CD4-positive, alpha-beta T cell (primary cell): Measurements from ENCODE around the gene POLRMT. TPM values are rescaled to one million over a fixed set of nuclear protein-coding genes. Genes with fewer than 3 reads are reported as not detected.

Source experiments
- ATAC-seq: fragments of 200-7000 bp; cut with Tn5 transposase; one replicate; pipeline ENCODE4 v1.10.0; 2022; ENCODE audit warnings: mild to moderate bottlenecking; ENCODE audit not compliant: poor library complexity
- CTCF ChIA-PET: fragments of 350-600 bp; sonication (Branson Sonifier 250); formaldehyde crosslinking; loops from one replicate; lab custom pipeline; 2021; ENCODE audit warnings: antibody characterized with exemption, inconsistent platforms; lab: Charles Lee
- POLR2A ChIA-PET: fragments of 350-600 bp; sonication (Branson Sonifier 250); formaldehyde crosslinking; loops from one replicate; lab custom pipeline; 2021; ENCODE audit warnings: antibody characterized with exemption, inconsistent platforms; lab: Charles Lee
- DNase-seq, 14 experiments: peaks; one replicate each; pipeline ENCODE4 v3.0.0-alpha.2; 2013 to 2020; ENCODE audit warnings: mixed read lengths in 2 of 14
- H3K27ac ChIP-seq, 2 donors: one replicate each; pipeline versions ENCODE4 v1.5.1 to v1.7.0; 2013; ENCODE audit warnings: low read length in 2 of 2, low read depth in 1 of 2, mild to moderate bottlenecking in 1 of 2
- H3K27me3 ChIP-seq, 2 experiments: 1 replicate in 1 of 2; 2 replicates in 1 of 2; pipeline versions ENCODE4 v1.6.1 to v1.7.0; 2013; ENCODE audit warnings: low read length in 2 of 2, control low read depth in 1 of 2, mild to moderate bottlenecking in 1 of 2, moderate library complexity in 1 of 2; ENCODE audit not compliant: insufficient read depth in 2 of 2, control insufficient read depth in 1 of 2
- H3K36me3 ChIP-seq: one replicate; pipeline ENCODE4 v1.6.1; 2013; ENCODE audit warnings: low read length, control low read depth; ENCODE audit not compliant: insufficient read depth
- H3K4me1 ChIP-seq: one replicate; pipeline ENCODE4 v1.6.1; 2013; ENCODE audit warnings: low read length, control low read depth; ENCODE audit not compliant: insufficient read depth
- H3K4me3 ChIP-seq: one replicate; pipeline ENCODE4 v1.5.1; 2013; ENCODE audit warnings: mild to moderate bottlenecking, low read length, moderate library complexity
- H3K9me3 ChIP-seq, 2 experiments: 1 replicate in 1 of 2; 2 replicates in 1 of 2; pipeline versions ENCODE4 v1.6.1 to v1.7.0; 2013; ENCODE audit warnings: low read length in 2 of 2, mild to moderate bottlenecking in 2 of 2, control low read depth in 1 of 2, moderate library complexity in 1 of 2; ENCODE audit not compliant: control insufficient read depth in 1 of 2, insufficient read depth in 1 of 2
- H3K27ac Mint-ChIP-seq: one replicate; pipeline ENCODE4 v1.8.0; 2020; ENCODE audit warnings: mixed read lengths
- H3K27me3 Mint-ChIP-seq: one replicate; pipeline ENCODE4 v1.8.0; 2021; ENCODE audit warnings: mixed read lengths
- H3K36me3 Mint-ChIP-seq: one replicate; pipeline ENCODE4 v1.8.0; 2021; ENCODE audit warnings: low read depth, mixed read lengths
- H3K4me1 Mint-ChIP-seq: one replicate; pipeline ENCODE4 v1.8.0; 2021; ENCODE audit warnings: low read depth, mixed read lengths
- H3K4me3 Mint-ChIP-seq: one replicate; pipeline ENCODE4 v1.8.0; 2020; ENCODE audit warnings: mild to moderate bottlenecking, mixed read lengths
- H3K9me3 Mint-ChIP-seq: one replicate; pipeline ENCODE4 v1.8.0; 2020; ENCODE audit warnings: mixed read lengths
- CTCF ChIP-seq: fragments of 200-600 bp; IDR thresholded peaks from one replicate; pipeline ENCODE4 v1.8.0; 2022; ENCODE audit warnings: antibody characterized with exemption, mild to moderate bottlenecking
- intact Hi-C, 2 experiments: fragments of 100-400 bp; cut with DNase I in 1 of 2; cut with micrococcal nuclease in 1 of 2; formaldehyde crosslinking; loops; one replicate each; pipeline versions ENCODE4 v1.15.1 to v1.9.0; 2023 to 2025; cut with DNase I, micrococcal nuclease
- polyA plus RNA-seq, 2 donors: library from polyadenylated mRNA; unstranded; fragments of 120-200 nt; gene quantifications; one replicate each; pipeline ENCODE4 v1.2.1, GENCODE V29; 2013
- total RNA-seq, 174 experiments: library from RNA in 2 of 174; stranded (reverse) in 2 of 174; gene quantifications; one replicate each; pipeline ENCODE4 v1.2.3 and lab custom pipeline; 2021 to 2026

Gene POLRMT
- total RNA-seq (10 to 100 TPM; 54.4 to 56.2 TPM), total RNA-seq (lab: John Stamatoyannopoulos, UW) (40.8 to 132 (median 90.3) reads per million in 172 experiments)
- polyA plus RNA-seq (2013, experiment 1 of 2) = 45.8 TPM
- polyA plus RNA-seq (2013, experiment 2 of 2) = 52.8 TPM

GRCh38 chr19:633068-633785 is at the start of gene POLRMT:
TSS of gene POLRMT (minus strand) at chr19:633537. CDS start at chr19:633512, 25 bp downstream.
- H3K4me3 ChIP-seq = peak within 1 kb of the TSS; percentile 90
- H3K4me1 Mint-ChIP-seq = peaks cover 35% of the 10 kb centered on the region
- ChIA-PET POLR2A (interaction anchor here (0.8 to 1.8 kb wide), 7 partner anchors 28 to 144 kb away, joined by 3 to 16 read pairs (median 4); partner anchors contain the start of gene RNF126), CTCF (interaction anchor here (1.0 kb wide), 1 partner anchor 27 kb away, joined by 3 read pairs; no protein-coding TSS in a partner anchor)
- no peak for TF ChIP-seq CTCF
- DNase-seq = peak; percentile 90 to 99 (median 95)
- intact Hi-C loops = loop anchor here (1.0 to 5.0 kb wide), 3 partner anchors 22 to 61 kb away; partner anchors contain the start of gene BSG (in 1 of the 2)
- peak; percentile 97 for ATAC-seq
- peaks cover 29% of the 10 kb centered on the region for H3K36me3 ChIP-seq
- H3K9me3 ChIP-seq = peaks cover 0 to 2% of the 10 kb centered on the region in 2 experiments
- peak within 1 kb of the TSS; percentile 52 to 67 for H3K27ac ChIP-seq
- H3K27ac Mint-ChIP-seq = peak within 1 kb of the TSS; percentile 85
- no peaks in the 10 kb centered on the region for H3K9me3 Mint-ChIP-seq
- H3K27me3 ChIP-seq = no peaks in the 10 kb centered on the region
- peak within 1 kb of the TSS; percentile 98 for H3K4me3 Mint-ChIP-seq
- H3K4me1 ChIP-seq = peaks cover 42% of the 10 kb centered on the region
- H3K27me3 Mint-ChIP-seq = no peaks in the 10 kb centered on the region
- peaks cover 33% of the 10 kb centered on the region for H3K36me3 Mint-ChIP-seq

- peaks cover 22% of the 10 kb centered on the region for H3K4me1 ChIP-seq
- no peaks in the 10 kb centered on the region for H3K36me3 ChIP-seq
- no peak overlapping the region for H3K4me3 ChIP-seq
- DNase-seq = peak in 1 of 14 experiments; percentile 46
- peaks cover 0 to 19% of the 10 kb centered on the region in 2 experiments for H3K9me3 ChIP-seq
- Mint-ChIP-seq H3K36me3 (no peaks in the 10 kb centered on the region), H3K9me3 (no peaks in the 10 kb centered on the region), H3K27ac (no peak overlapping the region), H3K4me3 (no peak overlapping the region), H3K4me1 (no peaks in the 10 kb centered on the region), H3K27me3 (no peaks in the 10 kb centered on the region)
- no peaks in the 10 kb centered on the region for H3K27me3 ChIP-seq
- no peak overlapping the region for H3K27ac ChIP-seq
- TF ChIP-seq CTCF = no peak
- no peak for ATAC-seq
- ChIA-PET CTCF (no interaction called here), POLR2A (no interaction called here)
- intact Hi-C loops = loop anchor here in 1 of 2 experiments (5.0 kb wide), 1 partner anchor 110 kb away; the partner anchor contains the start of gene BSG
Observed at GRCh38 chr19:682678-683320, 49.5 kb upstream of the POLRMT start.
